GM12878 (cell line): ENCODE data around the gene NR2F6. TPM values are rescaled to one million over a fixed set of nuclear protein-coding genes. Genes with fewer than 3 reads are reported as not detected.

Experiments used
- ATAC-seq: fragments of 200-7000 bp; cut with Tn5 transposase; 3 replicates; pipeline ENCODE4 v1.9.1; 2020; ENCODE audit warnings: mild to moderate bottlenecking, moderate library complexity
- BruUV-seq: library from RNA; stranded (reverse); fragments of 400-500 nt; replicated peaks from 2 replicates; lab custom pipeline; 2021; lab: Mats Ljungman, UMichigan
- CTCF ChIA-PET: fragments of 300-600 bp; sonication (Branson Sonifier 250); formaldehyde crosslinking; extraction: SDS; loops from one replicate; lab custom pipeline; 2021; ENCODE audit warnings: inconsistent platforms; lab: Yijun Ruan, JAX
- POLR2A ChIA-PET: fragments of 350-600 bp; formaldehyde crosslinking; extraction: SDS; loops from one replicate; lab custom pipeline; 2021; ENCODE audit warnings: inconsistent platforms; lab: Charles Lee
- RAD21 ChIA-PET: fragments of 300-600 bp; sonication (Branson Sonifier 250); formaldehyde crosslinking; loops from one replicate; lab custom pipeline; 2023; ENCODE audit warnings: antibody characterized with exemption; ENCODE audit not compliant: unreplicated experiment; lab: Charles Lee
- SMC1A ChIA-PET: fragments of 300-600 bp; sonication (Branson Sonifier 250); formaldehyde crosslinking; loops from one replicate; lab custom pipeline; 2023; ENCODE audit not compliant: unreplicated experiment, uncharacterized antibody; lab: Charles Lee
- DNase-seq: peaks from one replicate; pipeline ENCODE4 v3.0.0-alpha.2; 2011; ENCODE audit warnings: low read depth, low spot score
- FAIRE-seq: peaks from 3 replicates; lab custom pipeline; 2011; peaks lifted over from hg19 to GRCh38; lab: Jason Lieb, UNC
- H2AFZ ChIP-seq: 2 replicates; pipeline ENCODE4 v1.6.0; 2011; ENCODE audit warnings: low read depth, low read length, control low read depth; ENCODE audit not compliant: control insufficient read depth
- H3K27ac ChIP-seq: 2 replicates; pipeline ENCODE4 v1.5.1; 2011; ENCODE audit warnings: control low read depth; ENCODE audit not compliant: control insufficient read depth, insufficient read depth
- H3K27me3 ChIP-seq, 2 experiments: replicated peaks in 1 of 2; 2 replicates each; pipeline versions ENCODE4 v1.6.0 to v1.6.1; 2011; ENCODE audit warnings: low read length in 1 of 2; ENCODE audit not compliant: control insufficient read depth in 2 of 2, insufficient read depth in 2 of 2
- H3K36me3 ChIP-seq, 2 experiments: 2 replicates each; pipeline ENCODE4 v1.5.1; 2011; ENCODE audit warnings: low read length in 1 of 2; ENCODE audit not compliant: control insufficient read depth in 2 of 2, insufficient read depth in 2 of 2
- H3K4me1 ChIP-seq: 2 replicates; pipeline ENCODE4 v1.6.1; 2011; ENCODE audit warnings: mild to moderate bottlenecking, low read length, moderate library complexity, mixed read lengths; ENCODE audit not compliant: control insufficient read depth, insufficient read depth
- H3K4me2 ChIP-seq: 2 replicates; pipeline ENCODE4 v1.6.0; 2011; ENCODE audit warnings: control low read depth; ENCODE audit not compliant: control insufficient read depth, insufficient read depth
- H3K4me3 ChIP-seq: fragments of 200-600 bp; sonication (generic); 2 replicates; pipeline ENCODE4 v1.5.1; 2016
- H3K79me2 ChIP-seq: 2 replicates; pipeline ENCODE4 v1.6.0; 2011; ENCODE audit warnings: low read length; ENCODE audit not compliant: control insufficient read depth, insufficient read depth
- H3K9ac ChIP-seq: 2 replicates; pipeline ENCODE4 v1.8.0; 2011; ENCODE audit warnings: low read length, control low read depth, mixed read lengths; ENCODE audit not compliant: control insufficient read depth, insufficient read depth
- H3K9me3 ChIP-seq: replicated peaks from 3 replicates; pipeline ENCODE4 v1.5.1; 2011; ENCODE audit warnings: mild to moderate bottlenecking, low read length; ENCODE audit not compliant: control insufficient read depth, insufficient read depth
- H4K20me1 ChIP-seq: 2 replicates; pipeline ENCODE4 v1.6.0; 2011; ENCODE audit not compliant: control insufficient read depth, insufficient read depth
- ASH2L ChIP-seq: fragments of 300-600, 200-600 bp; sonication (generic); IDR thresholded peaks from 2 replicates; pipeline ENCODE4 v1.6.1; 2017; ENCODE audit warnings: low read depth, mild to moderate bottlenecking, borderline replicate concordance
- BCL3 ChIP-seq: IDR thresholded peaks from 2 replicates; pipeline ENCODE4 v1.6.1; 2011; ENCODE audit warnings: borderline replicate concordance, low read depth, mild to moderate bottlenecking, moderate library complexity, low read length; ENCODE audit not compliant: insufficient read depth, poor library complexity, severe bottlenecking
- CHD2 ChIP-seq: IDR thresholded peaks from 2 replicates; pipeline ENCODE4 v1.6.1; 2011; ENCODE audit warnings: low read depth, low read length, improper control_type of control experiment, borderline replicate concordance
- HDAC6 ChIP-seq: fragments of 200-600 bp; sonication (generic); IDR thresholded peaks from one replicate; pipeline ENCODE4 v1.8.0; 2017; ENCODE audit warnings: antibody characterized with exemption; ENCODE audit not compliant: unreplicated experiment
- JUNB ChIP-seq: IDR thresholded peaks from 2 replicates; pipeline ENCODE4 v1.6.1; 2016; ENCODE audit warnings: antibody characterized with exemption, mild to moderate bottlenecking
- MEF2A ChIP-seq: IDR thresholded peaks from 2 replicates; pipeline ENCODE4 v1.6.1; 2011; ENCODE audit warnings: low read depth, mild to moderate bottlenecking, low read length, moderate library complexity; ENCODE audit not compliant: insufficient read depth
- POLR2AphosphoS5 ChIP-seq: IDR thresholded peaks from 2 replicates; pipeline ENCODE4 v1.6.1; 2011; ENCODE audit warnings: mild to moderate bottlenecking, low read length, inconsistent platforms
- RB1 ChIP-seq: fragments of 450-650 bp; formaldehyde crosslinking; IDR thresholded peaks from 2 replicates; pipeline ENCODE4 v1.6.1; 2017; ENCODE audit warnings: mild to moderate bottlenecking, borderline replicate concordance
- USF1 ChIP-seq: IDR thresholded peaks from 2 replicates; pipeline ENCODE4 v1.6.1; 2011; ENCODE audit warnings: borderline replicate concordance, low read depth, mild to moderate bottlenecking, moderate library complexity, mixed read lengths, low read length; ENCODE audit not compliant: insufficient read depth; ENCODE audit errors: extremely low read length
- YY1 ChIP-seq: IDR thresholded peaks from 2 replicates; pipeline ENCODE4 v1.6.1; 2011; ENCODE audit warnings: low read depth, mild to moderate bottlenecking, low read length
- WGBS: methylation state at CpG from one replicate; pipeline ENCODE4 v1.1.6; 2016; ENCODE audit warnings: low lambda C conversion rate; ENCODE audit not compliant: insufficient replicate concordance, insufficient coverage; ENCODE audit errors: missing lambda C conversion rate; 5-methylcytosine and 5-hydroxymethylcytosine counted together
- in situ Hi-C: fragments of 300-500 bp; cut with MboI; formaldehyde crosslinking; loops from 9 replicates; pipeline ENCODE4 v1.14.3; 2018; ENCODE audit warnings: mixed read lengths
- intact Hi-C: fragments of 100-400 bp; cut with micrococcal nuclease; formaldehyde crosslinking; loops from one replicate; pipeline ENCODE4 v1.14.2; 2022; ENCODE audit not compliant: unreplicated experiment
- polyA plus RNA-seq, 11 experiments: library from polyadenylated mRNA; depleted of rRNA in 4 of 11; unstranded in 6 of 11; stranded (reverse) in 5 of 11; fragments of >200 nt; fragmentation: Nextera tagmentation in 4 of 11; fragmentation: Illumina TruSeq in 1 of 11; extraction: Ambion mirVana in 4 of 11; extraction: Trizol in 1 of 11; gene quantifications; 1 replicate in 1 of 11; 2 replicates in 10 of 11; pipeline versions ENCODE4 v1.2.1 to v1.2.3, GENCODE V29; 2011 to 2016; ENCODE audit warnings: inconsistent platforms in 2 of 11, missing spikeins in 2 of 11, low read depth in 1 of 11
- total RNA-seq, 4 experiments: library from RNA; depleted of rRNA in 3 of 4; stranded (reverse); fragments of >200 nt in 3 of 4; fragmentation: Illumina TruSeq in 1 of 4; extraction: Trizol in 1 of 4; gene quantifications; 2 replicates each; pipeline versions ENCODE4 v1.2.1 to v1.2.3, GENCODE V29; 2013 to 2021
- TF ChIP-seq, protein P1 (sequence below): fragments of 450-650 bp; IDR thresholded peaks from 2 replicates; pipeline ENCODE4 v1.6.1; 2016; ENCODE audit warnings: mild to moderate bottlenecking
- TF ChIP-seq, protein P2 (sequence below): IDR thresholded peaks from 2 replicates; pipeline ENCODE4 v1.6.1; 2011; ENCODE audit warnings: low read depth, low read length, improper control_type of control experiment, borderline replicate concordance

The NR2F6 gene
- total and polyA plus RNA-seq, 10 of the 15 experiments (the other 5 are each of a cell fraction or from before 2014, with no cell fraction given), result 0.18 to 15.5 (median 6.1) TPM

- peaks cover 7 to 43% of the 10 kb centered on the region in 2 experiments; a peak in 3 of 4 replicates for H3K36me3 ChIP-seq
- H2AFZ ChIP-seq, result no peak overlapping the region
- no peak for FAIRE-seq
- H3K9me3 ChIP-seq, result no peaks in the 10 kb centered on the region
- no peak overlapping the region for H3K4me3 ChIP-seq
- DNase-seq, result no peak
- H3K9ac ChIP-seq, result no peak overlapping the region
- intact Hi-C loops (no loop called here), in situ Hi-C loops (no loop called here)
- no peaks in the 10 kb centered on the region for H4K20me1 ChIP-seq
- H3K4me2 ChIP-seq, result no peak overlapping the region
- ATAC-seq, result no peak
- no peaks in the 10 kb centered on the region for H3K79me2 ChIP-seq
- H3K4me1 ChIP-seq, result no peaks in the 10 kb centered on the region; the same call in 1 of the 2 replicates
- H3K27ac ChIP-seq, result no peak overlapping the region
- SMC1A ChIA-PET, result interaction anchor here (0.6 kb wide), 1 partner anchor 18 kb away, joined by 4 read pairs; no protein-coding TSS in a partner anchor
- CTCF ChIA-PET, result interaction anchor here (0.5 to 0.6 kb wide), 2 partner anchors 33 to 1487 kb away, joined by 3 read pairs; no protein-coding TSS in a partner anchor
- POLR2A ChIA-PET, result no interaction called here
- 95% methylated on average over 25 of the region's 25 CpGs for WGBS
- BruUV-seq, result no TSS peak
- no peaks in the 10 kb centered on the region for H3K27me3 ChIP-seq
- TF ChIP-seq, protein P1, sequence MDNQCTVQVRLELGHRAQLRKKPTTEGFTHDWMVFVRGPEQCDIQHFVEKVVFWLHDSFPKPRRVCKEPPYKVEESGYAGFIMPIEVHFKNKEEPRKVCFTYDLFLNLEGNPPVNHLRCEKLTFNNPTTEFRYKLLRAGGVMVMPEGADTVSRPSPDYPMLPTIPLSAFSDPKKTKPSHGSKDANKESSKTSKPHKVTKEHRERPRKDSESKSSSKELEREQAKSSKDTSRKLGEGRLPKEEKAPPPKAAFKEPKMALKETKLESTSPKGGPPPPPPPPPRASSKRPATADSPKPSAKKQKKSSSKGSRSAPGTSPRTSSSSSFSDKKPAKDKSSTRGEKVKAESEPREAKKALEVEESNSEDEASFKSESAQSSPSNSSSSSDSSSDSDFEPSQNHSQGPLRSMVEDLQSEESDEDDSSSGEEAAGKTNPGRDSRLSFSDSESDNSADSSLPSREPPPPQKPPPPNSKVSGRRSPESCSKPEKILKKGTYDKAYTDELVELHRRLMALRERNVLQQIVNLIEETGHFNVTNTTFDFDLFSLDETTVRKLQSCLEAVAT, result no peak
- no peak for TF ChIP-seq YY1
- TF ChIP-seq, protein P2, sequence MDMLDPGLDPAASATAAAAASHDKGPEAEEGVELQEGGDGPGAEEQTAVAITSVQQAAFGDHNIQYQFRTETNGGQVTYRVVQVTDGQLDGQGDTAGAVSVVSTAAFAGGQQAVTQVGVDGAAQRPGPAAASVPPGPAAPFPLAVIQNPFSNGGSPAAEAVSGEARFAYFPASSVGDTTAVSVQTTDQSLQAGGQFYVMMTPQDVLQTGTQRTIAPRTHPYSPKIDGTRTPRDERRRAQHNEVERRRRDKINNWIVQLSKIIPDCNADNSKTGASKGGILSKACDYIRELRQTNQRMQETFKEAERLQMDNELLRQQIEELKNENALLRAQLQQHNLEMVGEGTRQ, result no peak
- TF ChIP-seq POLR2AphosphoS5, result no peak
- TF ChIP-seq USF1, result no peak
- no peak for TF ChIP-seq MEF2A
- TF ChIP-seq RB1, result no peak
- no peak for TF ChIP-seq ASH2L
- TF ChIP-seq JUNB, result no peak
- TF ChIP-seq BCL3, result no peak
- no peak for TF ChIP-seq CHD2
- TF ChIP-seq HDAC6, result no peak
- RAD21 ChIA-PET, result interaction anchor here (1.3 kb wide), 1 partner anchor 53 kb away, joined by 3 read pairs; no protein-coding TSS in a partner anchor
Observed at GRCh38 chr19:17206736-17207581, 38.8 kb downstream of the NR2F6 start.
